Fibroblast of gingiva (primary cell): ENCODE results near the gene ELOVL2.
"Not testable (repeated sequence)": the region's sequence is repeated elsewhere in the genome, so short reads cannot be mapped to it uniquely, and the experiment has no call there.

Experiments
- DNase-seq: peaks from one replicate; pipeline ENCODE4 v3.0.0-alpha.2; 2011; ENCODE audit warnings: low read depth

Gene ELOVL2, protein sequence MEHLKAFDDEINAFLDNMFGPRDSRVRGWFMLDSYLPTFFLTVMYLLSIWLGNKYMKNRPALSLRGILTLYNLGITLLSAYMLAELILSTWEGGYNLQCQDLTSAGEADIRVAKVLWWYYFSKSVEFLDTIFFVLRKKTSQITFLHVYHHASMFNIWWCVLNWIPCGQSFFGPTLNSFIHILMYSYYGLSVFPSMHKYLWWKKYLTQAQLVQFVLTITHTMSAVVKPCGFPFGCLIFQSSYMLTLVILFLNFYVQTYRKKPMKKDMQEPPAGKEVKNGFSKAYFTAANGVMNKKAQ

DNA sequence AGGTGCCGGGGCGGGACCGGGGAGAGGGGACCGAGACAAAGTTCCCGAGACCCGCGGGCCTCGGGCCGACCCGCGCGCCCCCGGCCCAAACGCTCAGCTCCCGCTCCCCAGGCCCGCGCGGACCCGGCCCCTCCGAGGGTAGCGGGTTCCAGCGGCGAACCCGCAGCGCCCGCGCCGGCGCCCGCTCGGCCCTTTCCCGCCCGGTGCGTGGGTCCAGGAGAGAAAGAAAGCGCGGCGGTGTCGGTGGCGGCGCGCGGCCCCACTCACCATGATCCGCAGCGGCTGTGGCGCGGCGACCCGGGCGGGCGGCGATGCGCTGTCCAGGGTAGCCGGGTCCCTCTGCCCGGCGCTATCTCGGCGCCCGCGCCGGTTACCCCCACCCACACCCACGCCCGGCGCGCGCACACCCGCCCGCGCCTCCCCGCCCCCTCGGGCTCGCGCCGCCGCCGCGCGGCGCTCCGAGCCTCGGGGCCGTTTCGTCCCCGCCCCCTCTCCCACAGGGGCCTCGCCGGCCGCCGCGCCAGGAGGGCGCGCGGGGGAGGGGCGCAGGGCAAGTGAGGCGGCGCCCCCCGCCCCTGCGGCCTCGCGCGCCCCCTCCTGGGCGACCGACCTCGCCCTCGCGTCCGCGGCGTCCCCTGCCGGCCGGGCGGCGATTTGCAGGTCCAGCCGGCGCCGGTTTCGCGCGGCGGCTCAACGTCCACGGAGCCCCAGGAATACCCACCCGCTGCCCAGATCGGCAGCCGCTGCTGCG lies at the start of gene ELOVL2:
ELOVL2 (minus strand) TSS at position 345 of the 751 bp plus-strand sequence; CDS start at position 270, 75 bp downstream.
- peak; percentile 36 for DNase-seq

DNA sequence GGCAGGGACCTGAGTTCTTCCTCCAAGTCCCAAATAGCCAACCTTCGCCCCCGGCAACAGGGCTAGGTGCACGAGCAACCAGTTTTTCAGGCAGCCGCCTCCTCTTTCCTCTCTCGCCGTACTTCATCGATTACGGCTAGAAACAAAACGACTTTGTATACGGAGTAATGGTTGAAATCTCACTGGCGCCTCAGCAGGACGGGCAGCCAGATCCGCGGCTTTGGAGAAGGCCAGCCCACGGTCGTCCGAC lies 49.2 kb upstream of the ELOVL2 start:
- DNase-seq = no peak

DNA sequence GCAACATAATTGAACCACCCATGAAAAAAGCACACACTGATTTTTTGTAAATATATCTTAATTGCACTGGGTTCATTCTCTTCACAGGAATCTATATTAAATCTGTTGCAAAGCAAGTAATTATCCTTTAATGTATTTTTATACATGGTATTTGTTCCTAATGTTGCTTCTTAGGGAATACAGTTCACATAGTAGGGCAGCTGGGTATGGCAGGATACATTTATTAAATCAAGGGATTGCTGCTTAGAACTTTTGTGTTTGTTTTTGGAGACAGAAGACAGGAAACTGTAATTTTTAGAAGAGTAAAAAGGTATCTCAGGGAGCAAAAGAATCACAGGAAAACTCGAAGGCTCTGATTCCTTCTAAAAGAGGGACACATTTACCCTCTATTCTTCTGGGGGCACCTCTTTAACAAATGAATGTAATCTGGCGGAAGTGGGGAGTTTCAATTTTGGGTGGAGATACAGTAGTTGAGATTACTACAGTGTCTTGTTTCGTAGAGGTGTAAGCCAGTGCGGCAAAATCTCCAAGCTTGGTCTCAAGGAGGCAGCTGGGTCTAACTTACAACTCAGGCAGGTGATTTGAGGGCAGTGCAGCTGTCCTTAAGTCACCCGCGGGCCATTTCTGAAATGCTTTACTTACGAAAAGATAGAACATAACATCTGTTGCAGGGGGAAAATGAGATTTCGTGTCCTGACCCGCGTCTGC lies 48.7 kb upstream of the ELOVL2 start:
- no peak for DNase-seq

DNA sequence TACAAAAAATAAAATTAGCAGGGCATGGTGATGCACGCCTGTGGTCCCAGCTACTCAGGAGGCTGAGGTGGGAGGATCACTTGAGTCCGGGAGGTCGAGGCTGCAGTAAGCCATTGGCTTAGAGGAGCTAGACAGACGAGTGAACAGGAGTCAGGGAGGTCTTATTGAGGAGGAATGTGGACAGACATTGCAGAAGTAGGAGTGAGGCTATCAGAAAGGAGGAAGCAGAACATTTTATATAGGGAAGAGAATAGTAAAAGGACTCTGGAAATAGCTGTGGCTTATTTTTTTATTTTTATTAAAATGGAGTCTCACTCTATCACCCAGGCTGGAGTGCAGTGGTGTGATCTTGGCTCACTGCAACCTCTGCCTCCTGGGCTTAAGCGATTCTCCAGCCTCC lies 47.0 kb upstream of the ELOVL2 start:
- DNase-seq = not testable (repeated sequence)

DNA sequence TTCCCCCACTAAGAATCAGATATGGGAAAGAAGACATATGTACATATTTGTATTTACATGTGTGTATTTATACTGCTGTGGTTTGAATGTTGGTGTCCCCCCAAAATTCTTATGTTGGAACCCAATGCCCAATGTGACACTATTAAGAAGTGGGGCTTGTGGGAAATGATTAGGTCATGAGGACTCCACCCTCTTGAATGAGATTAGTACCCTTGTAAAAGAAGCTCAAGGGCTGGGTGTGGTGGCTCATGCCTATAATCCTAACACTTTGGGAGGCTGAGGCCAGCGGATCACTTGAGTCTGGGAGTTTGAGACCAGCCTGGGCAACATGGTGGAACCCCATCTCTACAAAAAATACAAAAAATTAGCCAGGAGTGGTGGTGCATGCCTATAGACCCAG lies 45.6 kb upstream of the ELOVL2 start:
- DNase-seq = no peak

DNA sequence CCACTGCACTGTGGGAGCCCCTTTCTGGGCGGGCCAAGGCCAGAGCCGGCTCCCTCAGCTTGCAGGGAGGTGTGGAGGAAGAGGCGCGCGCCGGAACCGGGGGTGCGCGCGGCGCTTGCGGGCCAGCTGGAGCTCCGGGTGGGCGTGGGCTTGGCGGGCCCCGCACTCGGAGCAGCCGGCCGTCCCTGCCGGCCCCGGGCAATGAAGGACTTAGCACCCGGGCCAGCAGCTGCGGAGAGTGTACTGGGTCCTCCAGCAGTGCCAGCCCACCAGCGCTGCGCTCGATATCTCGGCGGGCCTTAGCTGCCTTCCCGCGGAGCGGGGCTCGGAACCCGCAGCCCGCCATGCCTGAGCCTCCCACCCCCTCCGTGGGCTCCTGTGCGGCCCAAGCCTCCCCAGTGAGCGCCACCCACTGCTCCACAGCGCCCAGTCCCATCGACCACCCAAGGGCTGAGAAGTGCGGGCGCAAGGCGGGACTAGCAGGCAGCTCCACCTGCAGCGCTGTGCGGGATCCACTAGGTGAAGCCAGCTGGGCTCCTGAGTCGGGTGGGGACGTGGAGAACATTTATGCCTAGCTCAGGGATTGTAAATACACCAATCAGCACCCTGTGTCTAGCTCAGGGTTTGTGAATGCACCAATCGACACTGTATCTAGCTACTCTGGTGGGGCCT lies 43.2 kb upstream of the ELOVL2 start:
- DNase-seq = not testable (repeated sequence)

DNA sequence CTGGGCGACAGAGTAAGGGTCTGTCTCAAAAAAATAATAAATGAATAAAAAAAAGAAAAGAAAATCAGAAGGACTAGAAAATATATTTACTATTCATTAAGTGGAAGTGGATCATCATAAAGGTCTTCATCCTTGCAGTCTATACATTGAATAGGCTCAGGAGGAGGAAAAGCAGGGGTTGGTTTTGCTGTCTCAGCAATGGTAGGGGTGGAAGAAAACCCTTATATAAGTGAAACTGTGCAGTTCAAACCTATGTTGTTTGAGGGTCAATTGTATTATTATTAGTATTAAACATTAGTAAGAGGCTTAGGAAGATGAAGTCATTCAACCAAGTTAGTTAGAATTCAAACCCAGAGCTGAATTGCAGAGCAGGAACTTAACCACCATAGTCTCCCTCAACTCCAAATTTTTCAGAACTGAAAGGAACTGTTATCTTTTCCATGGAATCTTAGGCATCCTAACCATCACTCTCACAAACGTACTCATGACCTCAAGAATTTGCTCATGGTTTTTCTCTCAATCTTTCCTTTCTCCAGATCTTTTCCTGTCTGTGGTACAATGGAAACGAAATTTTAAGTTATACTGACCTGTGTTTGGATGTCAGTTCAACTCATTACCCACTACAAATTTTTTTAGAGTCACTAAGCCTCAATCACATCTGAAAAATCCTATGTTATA lies 41.8 kb upstream of the ELOVL2 start:
- no peak for DNase-seq

DNA sequence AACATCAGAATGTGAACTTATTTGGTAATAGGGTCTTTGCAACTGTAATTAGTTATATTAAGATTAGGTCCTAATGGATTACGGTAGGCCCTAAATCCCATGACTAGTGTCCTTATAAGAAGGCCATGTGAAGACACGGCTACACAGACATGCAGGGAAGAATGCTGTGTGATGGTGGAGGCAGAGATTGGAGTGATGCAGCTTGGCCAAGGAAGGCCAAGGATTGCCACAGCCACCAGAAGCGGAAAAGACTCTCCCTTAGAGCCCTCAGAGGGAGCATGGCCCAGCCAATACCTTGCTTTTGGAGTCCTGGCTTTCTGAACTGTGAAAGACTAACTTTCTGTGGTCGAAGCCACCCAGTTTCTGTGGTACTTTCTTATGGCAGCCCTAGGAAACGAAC lies 39.9 kb upstream of the ELOVL2 start:
- no peak for DNase-seq

DNA sequence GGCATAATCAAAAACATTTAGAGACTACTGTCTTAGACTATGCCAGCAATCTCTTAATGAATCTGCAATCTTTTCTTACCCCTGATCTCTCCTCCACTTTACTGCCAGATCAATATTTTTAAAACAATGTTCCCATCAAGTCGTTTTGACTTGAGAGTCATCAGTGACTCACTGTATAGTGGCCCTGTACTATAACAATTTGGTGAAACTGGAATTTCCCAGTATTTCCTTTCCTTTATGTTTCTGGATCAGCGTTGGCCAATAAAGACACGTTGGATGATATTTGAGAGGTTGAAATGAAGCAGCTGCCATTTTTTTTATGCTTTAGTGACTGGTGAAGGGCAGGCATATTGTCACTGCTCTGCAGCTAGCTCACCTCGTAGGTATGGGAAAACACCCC lies 39.4 kb upstream of the ELOVL2 start:
- no peak for DNase-seq

DNA sequence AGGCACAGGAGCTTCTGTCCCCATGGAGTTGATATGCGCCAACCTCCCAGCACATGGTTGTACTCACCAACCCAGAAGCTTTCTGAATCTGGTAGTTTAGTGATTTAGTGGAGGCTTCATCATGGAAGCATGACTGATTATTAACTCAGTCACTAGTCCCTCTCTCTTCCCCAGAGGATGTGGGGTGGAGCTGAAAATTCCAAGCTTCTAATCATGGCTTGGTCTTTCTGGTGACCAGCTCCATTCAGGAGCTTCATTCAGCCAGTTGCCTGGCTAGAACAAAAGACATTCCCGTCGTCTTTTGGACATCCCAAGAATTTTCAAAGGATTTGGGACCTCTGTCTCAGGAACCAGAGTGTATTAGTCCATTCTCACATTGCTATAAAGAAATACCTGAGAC lies 36.2 kb upstream of the ELOVL2 start:
- DNase-seq = no peak

DNA sequence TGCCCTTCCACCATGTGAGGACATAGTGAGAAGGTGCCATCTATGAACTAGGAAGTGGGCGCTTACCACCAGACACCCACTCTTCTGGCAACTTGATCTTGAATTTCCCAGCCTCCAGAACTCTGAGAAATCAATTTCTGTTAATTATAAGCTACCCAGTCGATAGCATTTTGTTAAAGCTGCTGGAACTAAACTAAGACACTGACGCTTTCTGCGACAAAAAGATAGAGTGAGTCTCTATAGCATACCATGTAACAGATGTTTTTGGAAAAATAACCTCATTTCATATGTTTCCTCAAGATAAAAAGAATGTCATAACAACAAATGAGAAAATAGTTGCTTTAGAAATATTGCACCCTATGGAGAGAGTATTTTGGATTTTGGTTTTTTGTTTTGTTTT lies 34.2 kb upstream of the ELOVL2 start:
- DNase-seq = no peak

DNA sequence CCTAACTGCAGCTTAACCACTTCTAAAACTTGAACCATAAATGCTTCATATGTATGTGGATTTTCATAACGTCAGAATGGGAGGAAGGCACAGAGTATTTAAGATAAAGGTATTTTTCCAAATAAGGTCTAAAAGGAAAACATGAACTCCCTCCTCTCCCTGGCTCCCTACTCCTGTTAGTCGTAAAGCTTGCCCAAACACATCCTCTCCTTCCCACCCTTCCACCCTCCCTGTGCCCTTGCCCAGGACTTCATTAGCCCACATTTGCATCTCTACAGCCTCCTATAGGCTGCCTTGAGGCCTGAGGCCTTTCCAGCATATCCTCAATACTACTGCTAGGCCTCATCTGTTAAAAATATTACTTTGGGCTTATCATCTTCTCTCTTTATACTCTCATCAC lies 32.4 kb upstream of the ELOVL2 start:
- DNase-seq = no peak

DNA sequence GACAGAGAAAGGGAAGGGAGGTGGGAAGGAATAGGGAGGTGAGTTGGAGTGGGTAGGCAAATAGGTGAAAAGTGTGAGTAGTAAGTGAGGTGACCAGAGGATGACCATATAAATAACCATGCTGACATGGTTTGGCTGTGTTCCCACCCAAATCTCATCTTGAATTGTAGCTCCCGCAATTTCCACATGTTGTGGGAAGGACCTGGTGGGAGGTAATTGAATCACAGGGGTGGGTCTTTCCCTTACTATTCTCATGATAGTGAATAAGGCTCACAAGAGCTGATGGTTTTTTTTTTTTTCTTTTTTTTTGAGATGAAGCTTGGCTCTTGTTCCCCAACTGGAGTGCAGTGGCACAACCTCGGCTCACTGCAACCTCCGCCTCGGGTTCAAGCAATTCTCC lies 28.0 kb upstream of the ELOVL2 start:
- no peak for DNase-seq

DNA sequence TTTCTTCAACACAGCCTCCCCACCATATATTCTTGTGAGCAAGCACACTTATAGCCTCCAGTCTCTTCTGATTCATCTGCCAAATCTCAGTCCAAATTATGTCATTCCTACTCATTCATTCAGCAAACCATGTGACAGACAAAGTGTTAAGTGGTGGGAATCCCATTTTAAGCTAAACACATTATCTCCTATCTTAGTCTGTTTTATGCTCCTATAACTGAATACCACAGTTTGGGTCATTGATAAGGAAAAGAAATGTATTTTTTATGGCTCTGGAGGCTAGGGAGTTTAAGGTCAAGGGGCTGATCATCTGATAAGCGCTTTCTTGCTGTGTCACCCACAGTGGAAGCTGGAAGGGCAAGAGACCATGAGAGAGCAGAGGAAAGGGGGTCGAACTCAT lies 25.7 kb upstream of the ELOVL2 start:
- no peak for DNase-seq

DNA sequence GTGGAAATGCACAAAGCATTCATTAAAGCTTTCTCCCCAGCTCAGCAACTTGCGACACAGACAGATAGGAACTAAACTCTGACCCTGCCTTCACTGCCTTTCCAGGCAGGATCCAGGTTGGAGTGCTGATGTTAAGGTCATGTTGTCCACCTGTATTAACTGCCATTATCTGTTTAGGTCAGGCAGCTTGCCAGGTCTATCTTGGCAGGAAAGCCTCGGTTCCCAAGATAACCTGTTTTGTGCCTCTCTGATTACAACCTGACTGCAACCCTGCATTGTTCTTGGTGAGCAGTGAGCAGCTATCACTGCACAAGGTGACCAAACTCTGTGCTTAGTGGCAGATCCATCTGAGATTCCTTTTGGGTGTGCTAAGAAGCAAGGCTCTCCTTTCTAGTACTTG lies 23.2 kb upstream of the ELOVL2 start:
- no peak for DNase-seq

DNA sequence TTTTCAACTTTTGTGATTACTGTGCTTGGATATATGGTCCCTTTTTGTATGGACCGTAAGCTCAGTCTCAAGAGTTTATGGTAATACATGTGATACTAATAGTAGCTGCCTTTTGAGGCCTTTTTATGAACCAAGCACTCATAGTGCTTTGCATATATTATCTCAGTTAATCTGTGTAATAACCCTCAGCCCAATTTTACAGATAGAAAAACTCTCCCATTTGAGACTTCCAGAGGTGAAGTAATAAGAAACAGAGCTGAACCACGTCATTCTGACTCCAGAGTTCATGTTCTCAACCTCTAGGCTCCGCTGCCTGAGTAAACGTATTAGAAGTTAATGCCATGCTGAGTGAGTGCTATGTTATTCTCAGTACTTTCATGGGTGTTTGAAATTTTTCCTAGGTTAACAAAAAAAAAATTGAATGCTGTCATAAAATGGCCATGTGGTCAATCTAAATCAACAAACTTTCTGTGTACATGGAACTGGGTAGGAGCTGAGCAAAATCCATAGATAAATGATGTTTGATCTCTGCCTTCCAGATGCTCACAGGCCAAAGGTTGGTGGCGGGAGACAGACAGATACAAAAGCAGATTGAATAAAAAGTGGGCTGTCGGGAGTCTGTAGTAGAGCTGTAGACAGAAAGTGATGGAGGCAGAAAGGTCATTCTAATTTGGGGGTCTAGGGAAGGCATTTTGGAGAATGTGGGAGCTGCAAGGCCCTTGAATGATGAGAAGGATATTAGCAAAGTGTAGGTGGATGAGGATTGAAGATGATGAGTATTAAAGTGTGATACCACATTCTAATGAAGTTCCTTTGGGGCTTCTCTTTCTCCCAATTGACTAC lies 22.6 kb upstream of the ELOVL2 start:
- DNase-seq = no peak

DNA sequence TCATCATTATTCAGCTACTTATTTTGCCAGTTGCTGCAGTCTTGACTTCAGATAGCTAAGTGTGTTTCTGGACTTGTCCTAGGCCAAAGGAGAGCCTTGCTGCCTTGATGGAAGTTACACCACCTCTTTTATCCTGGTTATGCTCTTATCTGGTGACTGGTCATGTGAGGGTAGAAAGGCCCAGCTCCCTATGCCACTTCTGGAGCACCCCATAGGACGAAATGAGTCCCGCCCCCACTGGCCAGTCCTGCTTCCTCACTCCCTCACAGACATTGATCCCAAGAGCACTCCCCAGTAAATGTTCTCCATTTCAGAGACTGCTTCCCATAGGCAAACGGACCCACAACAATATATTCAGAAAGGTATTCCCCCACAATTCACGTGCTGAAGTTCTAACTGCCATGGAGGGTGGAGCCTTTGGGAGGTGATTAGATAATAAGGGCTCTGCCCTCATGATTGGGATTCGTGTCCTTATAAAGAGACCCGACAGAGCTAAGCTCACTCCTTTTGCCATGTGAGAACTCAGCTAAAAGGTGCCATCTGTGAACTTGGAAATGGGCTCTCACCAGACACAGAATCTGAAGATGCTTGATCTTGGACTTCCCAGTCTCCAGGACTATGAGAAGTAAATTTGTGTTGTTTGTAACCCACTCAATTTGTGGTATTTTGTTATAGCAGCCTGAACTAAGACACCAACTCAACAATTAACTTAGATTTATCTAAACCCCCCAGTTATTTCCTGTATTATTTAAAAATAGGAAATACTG lies 21.5 kb upstream of the ELOVL2 start:
- DNase-seq = no peak

DNA sequence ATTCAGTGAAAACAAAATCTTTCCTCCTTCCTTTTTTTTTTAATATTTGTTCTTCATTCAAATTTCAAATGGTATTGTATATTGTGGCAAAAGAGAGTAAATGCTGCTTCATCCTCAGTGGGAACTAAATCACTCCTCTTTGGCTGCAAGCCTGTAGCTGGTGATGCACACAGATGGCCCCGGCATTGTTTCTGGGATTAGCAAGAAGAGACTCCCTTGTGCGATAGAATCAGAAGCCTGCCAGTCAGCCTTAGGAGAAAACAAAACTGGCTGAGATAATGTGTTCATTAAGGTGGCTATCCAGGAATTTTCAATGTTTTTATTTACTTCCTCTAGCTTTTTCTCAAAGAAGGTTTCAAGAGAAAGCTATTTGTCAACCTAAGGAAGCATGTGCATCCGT lies 20.7 kb upstream of the ELOVL2 start:
- DNase-seq = no peak

DNA sequence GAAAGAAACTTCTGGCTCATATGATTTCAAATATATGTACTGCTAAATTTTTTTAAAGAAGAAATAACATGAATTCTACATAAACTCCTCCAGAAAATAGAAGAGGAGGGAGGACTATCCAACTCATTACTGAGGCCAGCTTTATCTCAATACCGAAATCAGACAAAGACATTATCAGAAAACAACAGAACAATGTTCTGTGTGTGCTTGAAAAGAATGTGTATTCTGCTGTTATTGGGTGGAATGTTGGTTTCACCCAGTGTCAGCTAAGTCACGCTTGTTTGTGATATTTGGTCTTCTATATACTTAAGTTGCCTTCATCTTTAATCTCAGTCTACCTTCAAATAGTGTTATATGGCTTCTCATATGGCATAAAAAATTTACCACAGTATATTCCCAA lies 18.6 kb upstream of the ELOVL2 start:
- DNase-seq = no peak

DNA sequence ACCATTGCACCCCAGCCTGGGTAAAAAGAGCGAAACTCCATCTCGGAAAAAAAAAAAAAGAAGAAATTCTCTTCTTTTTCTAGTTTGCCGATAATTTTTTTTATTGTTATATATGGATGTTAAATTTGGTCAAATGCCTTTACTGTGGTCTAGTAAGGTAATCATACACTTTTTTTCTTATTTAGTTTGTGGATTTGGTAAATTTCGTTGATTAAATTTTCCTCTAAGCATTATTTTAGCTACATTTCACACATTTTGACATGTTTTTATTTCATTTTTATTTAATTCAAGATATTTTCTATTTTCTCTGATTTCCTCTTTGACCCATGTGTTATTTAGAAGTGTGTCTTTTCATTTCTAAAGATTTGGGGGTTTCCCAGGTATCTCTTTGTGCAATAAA lies 18.0 kb upstream of the ELOVL2 start:
- no peak for DNase-seq

DNA sequence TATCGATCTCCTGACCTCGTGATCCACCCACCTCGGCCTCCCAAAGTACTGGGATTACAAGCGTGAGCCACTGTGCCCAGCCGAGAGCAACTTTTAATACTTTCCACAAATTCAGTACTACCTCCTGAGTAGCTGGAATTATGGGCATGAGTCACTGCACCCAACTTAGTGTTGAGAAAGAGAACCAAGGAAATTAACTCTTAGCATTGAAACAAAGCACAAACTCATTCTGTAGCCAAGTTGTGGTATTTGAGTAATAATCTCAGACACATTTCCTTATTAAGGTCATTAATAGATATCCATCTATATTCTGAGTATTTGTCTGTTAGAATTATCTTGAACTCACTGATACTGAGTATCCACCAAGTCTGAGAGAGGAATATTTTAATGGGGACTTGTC lies 14.3 kb upstream of the ELOVL2 start:
- peak; percentile 17 for DNase-seq
